ENCODE data around the gene NR3C2. TPM values are rescaled to one million over a fixed set of nuclear protein-coding genes. Genes with fewer than 3 reads are reported as not detected.

NR3C2 gene
- total RNA-seq, 1 donor from 2014 or later = 2.7 TPM

GRCh38 chr4:148229028-148229427, 213.2 kb downstream of the NR3C2 start:
- TF ChIP-seq CTCF (IDR thresholded peaks at IDR 0.05; ENCODE audit: unreplicated experiment) = no peak
- Mint-ChIP-seq H3K27me3 (no peaks in the 10 kb centered on the region), H3K27ac (no peak overlapping the region), H3K36me3 (ENCODE audit: insufficient read depth) (no peaks in the 10 kb centered on the region), H3K9me3 (ENCODE audit: low read depth) (peaks cover 11% of the 10 kb centered on the region), H3K4me3 (ENCODE audit: low read depth) (no peak overlapping the region), H3K4me1 (ENCODE audit: low read depth) (peaks cover 14% of the 10 kb centered on the region)
- DNase-seq (ENCODE audit: low spot score, unreplicated experiment) = no peak

GRCh38 chr4:148227147-148227546, 215.1 kb downstream of the NR3C2 start:
- no peak overlapping the region for H3K4me3 Mint-ChIP-seq (ENCODE audit: low read depth)
- DNase-seq (ENCODE audit: low spot score, unreplicated experiment) = no peak
- H3K27me3 Mint-ChIP-seq = no peaks in the 10 kb centered on the region
- H3K9me3 Mint-ChIP-seq (ENCODE audit: low read depth) = peaks cover 4% of the 10 kb centered on the region
- H3K27ac Mint-ChIP-seq = no peak overlapping the region
- no peaks in the 10 kb centered on the region for H3K36me3 Mint-ChIP-seq (ENCODE audit: insufficient read depth)
- peaks cover 14% of the 10 kb centered on the region for H3K4me1 Mint-ChIP-seq (ENCODE audit: low read depth)
- no peak for TF ChIP-seq CTCF (IDR thresholded peaks at IDR 0.05; ENCODE audit: unreplicated experiment)

GRCh38 chr4:148226341-148226740, 215.9 kb downstream of the NR3C2 start:
- Mint-ChIP-seq H3K9me3 (ENCODE audit: low read depth) (no peaks in the 10 kb centered on the region), H3K27ac (no peak overlapping the region), H3K36me3 (ENCODE audit: insufficient read depth) (no peaks in the 10 kb centered on the region), H3K4me3 (ENCODE audit: low read depth) (no peak overlapping the region), H3K4me1 (ENCODE audit: low read depth) (peaks cover 14% of the 10 kb centered on the region), H3K27me3 (no peaks in the 10 kb centered on the region)
- no peak for TF ChIP-seq CTCF (IDR thresholded peaks at IDR 0.05; ENCODE audit: unreplicated experiment)
- DNase-seq (ENCODE audit: low spot score, unreplicated experiment) = no peak

GRCh38 chr4:148225639-148226038, 216.6 kb downstream of the NR3C2 start:
- H3K27ac Mint-ChIP-seq = no peak overlapping the region
- H3K4me3 Mint-ChIP-seq (ENCODE audit: low read depth) = no peak overlapping the region
- no peak for TF ChIP-seq CTCF (IDR thresholded peaks at IDR 0.05; ENCODE audit: unreplicated experiment)

GRCh38 chr4:148224476-148224875, 217.7 kb downstream of the NR3C2 start:
- H3K9me3 Mint-ChIP-seq (ENCODE audit: low read depth) = no peaks in the 10 kb centered on the region
- peaks cover 9% of the 10 kb centered on the region for H3K4me1 Mint-ChIP-seq (ENCODE audit: low read depth)
- H3K36me3 Mint-ChIP-seq (ENCODE audit: insufficient read depth) = no peaks in the 10 kb centered on the region
- TF ChIP-seq CTCF (IDR thresholded peaks at IDR 0.05; ENCODE audit: unreplicated experiment) = no peak
- DNase-seq (ENCODE audit: low spot score, unreplicated experiment) = no peak
- H3K27ac Mint-ChIP-seq = no peak overlapping the region
- H3K27me3 Mint-ChIP-seq = no peaks in the 10 kb centered on the region
- no peak overlapping the region for H3K4me3 Mint-ChIP-seq (ENCODE audit: low read depth)

More at GRCh38 chr4:148225639-148226038, 216.6 kb downstream of the NR3C2 start:
- Mint-ChIP-seq H3K9me3 (ENCODE audit: low read depth) (no peaks in the 10 kb centered on the region), H3K27me3 (no peaks in the 10 kb centered on the region), H3K4me1 (ENCODE audit: low read depth) (peaks cover 14% of the 10 kb centered on the region), H3K36me3 (ENCODE audit: insufficient read depth) (no peaks in the 10 kb centered on the region)
- DNase-seq (ENCODE audit: low spot score, unreplicated experiment) = no peak
